Right lobe of liver (tissue), 4 donors: Measurements from ENCODE around the gene TMEM255A.

Experiments
- POLR2A ChIP-seq: fragments of 450-650 bp; IDR thresholded peaks from one replicate; pipeline ENCODE4 v1.6.1; 2017; ENCODE audit warnings: antibody characterized with exemption, mild to moderate bottlenecking
- TF ChIP-seq, protein P1 (sequence below), 4 donors: fragments of 200-600 bp in 3 of 4; fragments of 450-650 bp in 1 of 4; IDR thresholded peaks; one replicate each; pipeline versions ENCODE4 v1.5.1 to v1.8.0; 2016 to 2022; ENCODE audit warnings: antibody characterized with exemption in 4 of 4, mild to moderate bottlenecking in 2 of 4
- donor health status: DM: no; HTN: no; CAD: no.
- donor health status: DM: no; HTN: no; CAD: no.
- donor health status: DM: no; HTN: yes; CAD: no.

DNA sequence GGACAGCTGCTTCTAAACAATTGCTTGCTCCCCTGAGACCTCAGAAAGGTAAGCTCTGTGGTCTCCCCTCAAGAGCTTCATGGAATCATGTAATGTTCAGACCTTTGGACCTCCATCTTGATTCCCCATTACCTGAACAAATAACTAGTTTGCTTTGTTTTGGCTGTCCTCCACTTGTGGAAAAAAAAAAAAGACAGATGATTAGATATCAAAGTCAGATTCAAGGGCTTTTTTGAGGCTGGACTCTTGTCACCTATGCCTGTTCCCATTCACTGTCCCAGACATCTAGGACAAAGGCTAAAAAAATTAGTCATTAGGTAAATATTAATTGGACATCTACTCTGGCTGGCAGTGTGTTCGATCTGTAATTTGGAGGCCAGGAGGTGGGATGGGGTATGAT, 13.3 kb downstream of the TMEM255A start:
- TF ChIP-seq, protein P1, sequence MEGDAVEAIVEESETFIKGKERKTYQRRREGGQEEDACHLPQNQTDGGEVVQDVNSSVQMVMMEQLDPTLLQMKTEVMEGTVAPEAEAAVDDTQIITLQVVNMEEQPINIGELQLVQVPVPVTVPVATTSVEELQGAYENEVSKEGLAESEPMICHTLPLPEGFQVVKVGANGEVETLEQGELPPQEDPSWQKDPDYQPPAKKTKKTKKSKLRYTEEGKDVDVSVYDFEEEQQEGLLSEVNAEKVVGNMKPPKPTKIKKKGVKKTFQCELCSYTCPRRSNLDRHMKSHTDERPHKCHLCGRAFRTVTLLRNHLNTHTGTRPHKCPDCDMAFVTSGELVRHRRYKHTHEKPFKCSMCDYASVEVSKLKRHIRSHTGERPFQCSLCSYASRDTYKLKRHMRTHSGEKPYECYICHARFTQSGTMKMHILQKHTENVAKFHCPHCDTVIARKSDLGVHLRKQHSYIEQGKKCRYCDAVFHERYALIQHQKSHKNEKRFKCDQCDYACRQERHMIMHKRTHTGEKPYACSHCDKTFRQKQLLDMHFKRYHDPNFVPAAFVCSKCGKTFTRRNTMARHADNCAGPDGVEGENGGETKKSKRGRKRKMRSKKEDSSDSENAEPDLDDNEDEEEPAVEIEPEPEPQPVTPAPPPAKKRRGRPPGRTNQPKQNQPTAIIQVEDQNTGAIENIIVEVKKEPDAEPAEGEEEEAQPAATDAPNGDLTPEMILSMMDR (IDR thresholded peaks at IDR 0.05) = no peak
- no peak for TF ChIP-seq POLR2A
